ENCODE measurements around the gene GRIK5.
A peak's percentile ranks its signal among the peaks of the same experiment; 100 is the strongest.

The GRIK5 gene

GRCh38 chr19:42068361-42068755, 1.6 kb downstream of the GRIK5 start:
- DNase-seq (ENCODE audit: insufficient read length, low spot score) = no peak
- no peak for FAIRE-seq
- TF ChIP-seq CTCF (IDR thresholded peaks at IDR 0.05; ENCODE audit: insufficient read depth, missing control alignments) = no peak

GRCh38 chr19:42067315-42067888, 2.6 kb downstream of the GRIK5 start:
- no peak for DNase-seq (ENCODE audit: insufficient read length, low spot score)
- FAIRE-seq = no peak
- TF ChIP-seq CTCF (IDR thresholded peaks at IDR 0.05; ENCODE audit: insufficient read depth, missing control alignments) = no peak

- DNase-seq (ENCODE audit: insufficient read length, low spot score) = peak; percentile 66
- TF ChIP-seq CTCF (IDR thresholded peaks at IDR 0.05; ENCODE audit: insufficient read depth, missing control alignments) = no peak
- FAIRE-seq = no peak
Observed at GRCh38 chr19:42066075-42066754, 3.8 kb downstream of the GRIK5 start.

- TF ChIP-seq CTCF (IDR thresholded peaks at IDR 0.05; ENCODE audit: insufficient read depth, missing control alignments) = no peak
- DNase-seq (ENCODE audit: insufficient read length, low spot score) (no peak), FAIRE-seq (no peak)
Observed at GRCh38 chr19:42065511-42065910, 4.5 kb downstream of the GRIK5 start.

- no peak for FAIRE-seq
- DNase-seq (ENCODE audit: insufficient read length, low spot score) = no peak
- TF ChIP-seq CTCF (IDR thresholded peaks at IDR 0.05; ENCODE audit: insufficient read depth, missing control alignments) = no peak
Observed at GRCh38 chr19:42065051-42065450, 5.0 kb downstream of the GRIK5 start.

- DNase-seq (ENCODE audit: insufficient read length, low spot score) (no peak), FAIRE-seq (no peak)
- no peak for TF ChIP-seq CTCF (IDR thresholded peaks at IDR 0.05; ENCODE audit: insufficient read depth, missing control alignments)
Observed at GRCh38 chr19:42064432-42064831, 5.6 kb downstream of the GRIK5 start.

GRCh38 chr19:42062381-42062780, 7.6 kb downstream of the GRIK5 start:
- DNase-seq (ENCODE audit: insufficient read length, low spot score) = no peak
- no peak for FAIRE-seq
- no peak for TF ChIP-seq CTCF (IDR thresholded peaks at IDR 0.05; ENCODE audit: insufficient read depth, missing control alignments)
